Fibroblast of mammary gland (primary cell): Measurements from ENCODE around the gene SYDE2.
"Not testable (repeated sequence)": the region's sequence is repeated elsewhere in the genome, so short reads cannot be mapped to it uniquely, and the experiment has no call there.

Experiments used
- DNase-seq: peaks from one replicate; pipeline ENCODE4 v3.0.0-alpha.2; 2010; ENCODE audit warnings: low read depth
- H3K4me3 ChIP-seq: 2 replicates; pipeline ENCODE4 v1.5.1; 2011; ENCODE audit warnings: low read depth, mild to moderate bottlenecking, low read length, moderate library complexity; ENCODE audit not compliant: control insufficient read depth
- TF ChIP-seq, protein P1 (sequence below): conservative IDR thresholded peaks from 2 replicates; pipeline ENCODE4 v1.5.1; 2011; ENCODE audit warnings: low read depth, low read length, inconsistent platforms; ENCODE audit not compliant: control insufficient read depth, insufficient read depth

SYDE2 gene

DNA sequence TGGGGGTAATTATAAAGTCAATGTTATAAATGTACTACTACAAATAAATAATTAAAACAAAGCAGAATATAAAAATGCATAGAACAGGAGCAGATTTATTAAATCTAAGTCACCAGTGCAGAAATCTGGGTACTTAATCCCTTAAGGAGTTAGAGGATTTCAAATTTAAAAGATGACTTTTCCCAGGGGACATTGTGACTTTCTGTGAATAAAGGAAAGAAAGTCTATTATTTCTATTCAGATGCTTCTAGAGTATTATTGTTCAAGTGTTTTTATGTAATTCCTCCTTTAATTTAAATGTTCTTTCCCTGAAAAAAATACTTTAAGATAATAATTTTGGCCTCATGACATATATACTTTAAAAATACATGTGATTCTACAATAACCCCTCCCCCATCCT lies 43.4 kb downstream of the SYDE2 start:
- TF ChIP-seq, protein P1, sequence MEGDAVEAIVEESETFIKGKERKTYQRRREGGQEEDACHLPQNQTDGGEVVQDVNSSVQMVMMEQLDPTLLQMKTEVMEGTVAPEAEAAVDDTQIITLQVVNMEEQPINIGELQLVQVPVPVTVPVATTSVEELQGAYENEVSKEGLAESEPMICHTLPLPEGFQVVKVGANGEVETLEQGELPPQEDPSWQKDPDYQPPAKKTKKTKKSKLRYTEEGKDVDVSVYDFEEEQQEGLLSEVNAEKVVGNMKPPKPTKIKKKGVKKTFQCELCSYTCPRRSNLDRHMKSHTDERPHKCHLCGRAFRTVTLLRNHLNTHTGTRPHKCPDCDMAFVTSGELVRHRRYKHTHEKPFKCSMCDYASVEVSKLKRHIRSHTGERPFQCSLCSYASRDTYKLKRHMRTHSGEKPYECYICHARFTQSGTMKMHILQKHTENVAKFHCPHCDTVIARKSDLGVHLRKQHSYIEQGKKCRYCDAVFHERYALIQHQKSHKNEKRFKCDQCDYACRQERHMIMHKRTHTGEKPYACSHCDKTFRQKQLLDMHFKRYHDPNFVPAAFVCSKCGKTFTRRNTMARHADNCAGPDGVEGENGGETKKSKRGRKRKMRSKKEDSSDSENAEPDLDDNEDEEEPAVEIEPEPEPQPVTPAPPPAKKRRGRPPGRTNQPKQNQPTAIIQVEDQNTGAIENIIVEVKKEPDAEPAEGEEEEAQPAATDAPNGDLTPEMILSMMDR = no peak
- no peak for DNase-seq
- no peak overlapping the region for H3K4me3 ChIP-seq

DNA sequence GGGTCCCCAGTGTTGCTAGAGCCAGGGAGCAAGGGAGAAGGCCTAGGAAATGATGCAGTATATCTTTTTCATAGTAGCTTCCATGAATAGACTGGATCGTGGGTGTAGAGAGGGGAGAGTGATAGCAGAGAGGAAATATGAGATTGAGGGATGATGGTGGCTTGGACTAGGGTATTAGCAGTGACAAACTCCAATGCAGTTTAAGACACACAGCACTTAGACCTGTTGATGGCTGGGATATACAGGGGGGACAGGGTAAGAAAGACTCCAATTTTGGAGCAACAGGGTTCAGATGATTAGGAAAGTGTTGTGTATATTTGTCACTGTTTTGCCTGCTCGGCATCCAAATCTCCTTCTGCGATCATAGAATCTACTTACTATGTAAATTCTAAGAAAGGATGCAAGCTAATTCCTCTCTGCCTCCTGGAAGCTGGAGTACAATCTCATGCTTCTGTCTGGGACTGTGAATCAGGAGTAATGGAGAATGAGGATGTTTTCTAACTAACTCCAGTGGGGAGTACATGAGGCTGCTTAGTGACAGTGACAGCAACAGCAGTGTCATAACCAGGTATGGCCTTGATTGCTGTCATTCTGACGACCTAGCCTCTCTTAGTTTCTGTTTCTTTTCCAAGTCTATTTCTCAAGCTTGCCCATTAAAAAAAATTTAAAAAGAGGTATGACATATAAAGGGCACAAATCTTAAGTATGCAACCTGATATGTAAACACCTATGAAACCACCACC lies 47.5 kb downstream of the SYDE2 start:
- no peak for DNase-seq

DNA sequence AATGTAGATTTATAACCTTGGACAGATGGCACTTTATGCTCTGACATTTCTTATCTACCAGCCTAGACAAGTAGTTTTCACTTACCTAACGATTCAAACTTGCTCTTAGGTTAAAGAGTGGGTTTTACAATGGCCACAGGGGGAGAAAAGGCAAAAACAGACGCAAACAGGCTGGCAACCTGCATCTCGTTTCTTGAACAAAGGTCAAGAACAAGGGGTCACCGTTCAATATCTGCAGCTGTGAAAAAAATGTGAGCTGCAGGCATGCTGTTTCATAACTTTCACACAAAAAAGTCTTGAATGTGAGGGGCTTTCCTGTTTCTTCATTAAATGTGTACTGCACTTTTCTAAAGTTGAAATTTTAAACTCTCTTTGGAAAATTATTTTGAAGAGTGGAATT lies 49.4 kb downstream of the SYDE2 start:
- TF ChIP-seq, protein P1 = no peak
- no peak for DNase-seq
- H3K4me3 ChIP-seq = no peak overlapping the region

More for the DNA sequence above, 47.5 kb downstream of the SYDE2 start:
- H3K4me3 ChIP-seq = no peak overlapping the region
- TF ChIP-seq, protein P1 = no peak

DNA sequence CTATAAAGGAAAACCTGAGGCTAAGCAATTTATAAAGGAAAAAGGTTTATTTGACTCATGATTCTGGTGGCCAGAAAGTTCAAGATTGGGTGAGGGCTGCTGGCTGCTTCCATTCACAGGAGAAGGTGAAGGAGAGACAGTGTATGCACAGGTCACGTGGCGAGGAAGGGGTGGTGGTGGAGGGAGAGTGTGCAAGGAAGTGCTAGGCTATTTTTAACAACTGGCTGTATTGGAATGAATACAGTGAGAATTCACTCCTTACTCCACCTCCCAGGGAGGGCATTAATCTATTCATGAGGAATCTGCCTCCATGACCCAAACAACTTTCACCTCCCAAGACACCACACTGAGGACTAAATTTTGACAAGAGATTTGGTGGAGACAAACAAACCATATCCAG lies 51.0 kb downstream of the SYDE2 start:
- no peak overlapping the region for H3K4me3 ChIP-seq
- TF ChIP-seq, protein P1 = no peak
- DNase-seq = no peak

DNA sequence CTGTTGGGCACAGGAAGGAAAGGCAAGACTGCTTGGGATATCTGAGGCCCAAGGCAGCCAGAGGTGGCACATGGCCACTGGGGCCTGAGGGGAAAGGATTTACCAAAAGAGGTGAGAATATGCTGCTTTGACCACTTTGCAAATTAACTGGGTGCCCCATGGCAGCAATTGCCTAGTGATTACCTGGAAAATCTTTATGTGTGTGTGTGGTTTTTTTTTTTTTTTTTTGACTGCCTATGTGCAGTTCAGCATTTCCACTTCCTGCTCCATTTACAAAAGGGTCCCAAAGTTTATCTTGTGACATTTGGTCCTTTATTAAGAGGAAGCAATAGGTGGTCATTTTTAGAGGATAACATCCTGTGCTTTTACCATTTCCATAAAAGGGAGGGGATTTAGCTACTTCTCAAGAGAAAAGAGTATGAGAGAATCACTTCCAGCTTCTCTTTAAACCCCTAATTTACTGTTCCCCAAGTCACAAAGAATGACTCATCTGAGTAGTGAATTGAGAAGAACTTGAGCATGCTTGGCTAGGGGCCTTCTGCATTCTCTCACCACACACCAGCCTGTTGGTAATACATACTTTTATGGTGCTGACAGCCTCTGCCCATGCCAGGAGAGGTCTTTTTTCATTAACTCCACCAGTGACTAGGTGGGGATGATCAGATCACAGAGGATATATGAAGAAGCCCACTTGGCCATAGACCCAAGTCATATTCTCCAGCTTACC lies 52.1 kb downstream of the SYDE2 start:
- TF ChIP-seq, protein P1 = no peak
- no peak overlapping the region for H3K4me3 ChIP-seq
- DNase-seq = peak; percentile 48

DNA sequence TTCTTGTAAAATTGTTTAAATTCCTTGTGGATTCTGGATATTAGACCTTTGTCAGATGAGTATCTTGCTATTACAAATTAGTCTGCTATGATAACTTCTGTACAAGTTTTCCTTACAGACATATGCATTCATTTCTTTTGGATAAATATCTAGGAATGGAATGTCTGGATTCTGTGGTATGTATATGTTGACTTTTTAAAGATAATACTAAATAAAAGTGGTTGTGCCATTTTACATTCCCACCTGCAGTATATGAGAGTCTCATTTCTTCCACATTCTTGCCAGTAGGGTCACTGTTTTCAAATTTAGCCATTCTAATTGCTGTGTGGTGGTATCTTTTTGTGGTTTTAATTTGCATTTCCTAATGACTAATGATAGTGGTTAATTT lies 53.9 kb downstream of the SYDE2 start:
- TF ChIP-seq, protein P1 = peak; percentile 18
- H3K4me3 ChIP-seq = no peak overlapping the region
- DNase-seq = no peak

DNA sequence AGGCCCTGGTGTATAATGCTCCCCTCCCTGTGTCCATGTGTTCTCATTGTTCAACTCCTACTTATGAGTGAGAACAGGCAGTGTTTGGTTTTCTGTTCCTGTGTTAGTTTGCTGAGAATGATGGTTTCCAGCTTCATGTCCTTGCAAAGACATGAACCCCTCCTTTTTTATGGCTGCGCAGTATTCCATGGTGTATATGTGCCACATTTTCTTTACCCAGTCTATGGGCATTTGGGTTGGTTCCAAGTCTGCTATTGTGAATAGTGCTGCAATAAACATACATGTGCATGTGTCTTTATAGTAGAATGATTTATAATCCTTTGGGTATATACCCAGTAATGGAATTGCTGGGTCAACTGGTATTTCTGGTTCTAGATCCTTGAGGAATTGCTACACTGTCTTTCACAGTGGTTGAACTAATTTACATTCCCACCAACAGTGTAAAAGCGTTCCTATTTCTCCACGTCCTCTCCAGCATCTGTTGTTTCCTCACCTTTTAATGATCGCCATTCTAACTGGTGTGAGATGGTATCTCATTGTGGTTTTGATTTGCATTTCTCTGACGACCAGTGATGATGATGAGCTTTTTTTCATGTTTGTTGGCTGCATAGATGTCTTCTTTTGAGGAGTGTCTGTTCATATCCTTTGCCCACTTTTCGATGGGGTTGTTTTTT lies 54.4 kb downstream of the SYDE2 start:
- DNase-seq, H3K4me3 ChIP-seq: not testable (repeated sequence)
